Fibroblast of the aortic adventitia (primary cell): ENCODE results near the gene PTGES. TPM values are rescaled to one million over a fixed set of nuclear protein-coding genes. Genes with fewer than 3 reads are reported as not detected.

Source experiments
- DNase-seq: peaks from one replicate; pipeline ENCODE4 v3.0.0-alpha.2; 2010; ENCODE audit warnings: low read depth
- H3K4me3 ChIP-seq: 2 replicates; pipeline ENCODE4 v1.5.1; 2011; ENCODE audit warnings: low read depth, mild to moderate bottlenecking, control low read depth, low read length, moderate library complexity
- total RNA-seq: library from RNA; depleted of rRNA; stranded (reverse); fragments of >200 nt; gene quantifications from 2 replicates; pipeline ENCODE4 v1.2.3, GENCODE V29; 2012; ENCODE audit warnings: low replicate concordance
- TF ChIP-seq, protein P1 (sequence below): IDR thresholded peaks from 2 replicates; pipeline ENCODE4 v1.5.1; 2011; ENCODE audit warnings: mild to moderate bottlenecking, low read length, control low read depth, inconsistent platforms; ENCODE audit not compliant: insufficient read depth

The PTGES gene
- total RNA-seq, 1 donor = 6.9 TPM

DNA sequence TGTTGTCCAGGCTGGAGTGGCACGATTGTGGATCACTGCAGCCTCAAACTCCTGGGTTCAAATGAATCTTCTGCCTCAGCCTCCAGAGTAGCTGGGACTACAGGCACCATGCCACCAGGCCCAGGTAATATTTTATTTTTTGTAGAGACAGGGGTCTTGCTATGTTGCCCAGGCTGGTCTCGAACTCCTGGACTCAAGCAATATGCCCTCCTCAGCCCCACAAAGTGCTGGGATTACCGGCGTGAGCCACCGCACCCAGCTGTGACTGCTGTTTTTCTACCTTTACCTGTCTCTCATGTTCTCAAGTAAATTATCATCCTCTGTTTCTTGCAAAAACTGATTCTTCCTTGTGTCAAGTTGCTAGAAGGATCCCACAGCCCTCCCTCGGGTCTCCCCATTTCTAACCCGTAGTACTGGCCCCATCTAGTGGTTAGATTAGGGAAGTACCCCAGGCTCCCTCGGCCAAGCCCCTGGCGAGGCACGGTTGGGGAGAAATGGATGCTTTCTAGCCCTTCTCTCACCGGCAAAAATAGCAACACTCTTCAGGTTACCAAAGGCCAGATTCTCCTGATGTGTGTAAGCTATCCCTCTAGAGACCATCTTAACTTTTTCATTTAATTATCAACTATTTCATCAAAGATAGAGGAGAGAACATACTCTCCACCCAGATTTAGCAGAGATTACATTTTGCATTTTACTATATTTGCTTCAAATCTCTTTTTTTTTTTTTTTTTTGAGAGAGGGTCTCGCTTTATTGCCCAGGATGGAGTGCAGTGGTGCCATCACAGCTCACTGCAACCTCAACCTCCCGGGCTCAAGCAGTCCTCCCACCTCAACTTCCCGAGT, 30.9 kb upstream of the PTGES start:
- peak; percentile 87 for DNase-seq
- TF ChIP-seq, protein P1, sequence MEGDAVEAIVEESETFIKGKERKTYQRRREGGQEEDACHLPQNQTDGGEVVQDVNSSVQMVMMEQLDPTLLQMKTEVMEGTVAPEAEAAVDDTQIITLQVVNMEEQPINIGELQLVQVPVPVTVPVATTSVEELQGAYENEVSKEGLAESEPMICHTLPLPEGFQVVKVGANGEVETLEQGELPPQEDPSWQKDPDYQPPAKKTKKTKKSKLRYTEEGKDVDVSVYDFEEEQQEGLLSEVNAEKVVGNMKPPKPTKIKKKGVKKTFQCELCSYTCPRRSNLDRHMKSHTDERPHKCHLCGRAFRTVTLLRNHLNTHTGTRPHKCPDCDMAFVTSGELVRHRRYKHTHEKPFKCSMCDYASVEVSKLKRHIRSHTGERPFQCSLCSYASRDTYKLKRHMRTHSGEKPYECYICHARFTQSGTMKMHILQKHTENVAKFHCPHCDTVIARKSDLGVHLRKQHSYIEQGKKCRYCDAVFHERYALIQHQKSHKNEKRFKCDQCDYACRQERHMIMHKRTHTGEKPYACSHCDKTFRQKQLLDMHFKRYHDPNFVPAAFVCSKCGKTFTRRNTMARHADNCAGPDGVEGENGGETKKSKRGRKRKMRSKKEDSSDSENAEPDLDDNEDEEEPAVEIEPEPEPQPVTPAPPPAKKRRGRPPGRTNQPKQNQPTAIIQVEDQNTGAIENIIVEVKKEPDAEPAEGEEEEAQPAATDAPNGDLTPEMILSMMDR = peak; percentile 94
- H3K4me3 ChIP-seq = no peak overlapping the region

DNA sequence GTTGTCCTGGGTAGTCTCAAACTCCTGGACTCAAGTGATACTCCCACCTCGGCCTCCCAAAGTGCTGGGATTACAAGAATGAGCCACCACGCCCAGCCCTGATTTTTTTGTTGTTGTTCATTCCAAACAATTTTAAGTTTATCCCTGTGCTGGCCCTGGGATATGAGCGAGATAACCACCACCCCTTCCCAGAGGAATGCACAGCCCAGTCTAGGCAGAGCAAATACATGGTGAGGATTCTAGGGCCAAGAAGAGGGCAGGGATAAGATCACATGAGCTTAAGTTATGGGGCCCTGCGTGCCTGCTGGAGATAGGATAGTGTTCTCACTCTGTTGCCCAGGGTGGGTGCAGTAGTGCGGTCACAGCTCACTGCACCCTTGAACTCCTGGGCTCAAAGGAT, 29.1 kb upstream of the PTGES start:
- no peak overlapping the region for H3K4me3 ChIP-seq
- TF ChIP-seq, protein P1 = no peak
- peak; percentile 77 for DNase-seq

DNA sequence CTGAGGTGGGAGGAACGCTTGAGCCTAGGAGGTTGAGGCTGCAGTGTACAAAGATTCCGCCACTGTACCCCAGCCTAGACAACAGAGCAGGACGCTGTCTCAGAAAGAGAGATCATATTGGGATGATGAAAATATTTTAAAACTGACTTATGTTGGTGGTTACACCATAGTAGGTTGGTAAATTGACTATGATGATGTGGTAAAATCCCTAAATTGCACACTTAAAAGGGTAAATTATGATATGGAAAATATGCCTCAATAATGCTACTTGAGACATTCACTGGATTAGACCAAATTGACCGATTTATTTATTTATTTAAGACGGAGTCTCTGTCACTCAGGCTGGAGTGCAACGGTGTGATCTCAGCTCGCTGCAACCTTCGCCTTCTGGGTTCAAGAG, 28.3 kb upstream of the PTGES start:
- TF ChIP-seq, protein P1 = no peak
- DNase-seq = no peak
- no peak overlapping the region for H3K4me3 ChIP-seq

DNA sequence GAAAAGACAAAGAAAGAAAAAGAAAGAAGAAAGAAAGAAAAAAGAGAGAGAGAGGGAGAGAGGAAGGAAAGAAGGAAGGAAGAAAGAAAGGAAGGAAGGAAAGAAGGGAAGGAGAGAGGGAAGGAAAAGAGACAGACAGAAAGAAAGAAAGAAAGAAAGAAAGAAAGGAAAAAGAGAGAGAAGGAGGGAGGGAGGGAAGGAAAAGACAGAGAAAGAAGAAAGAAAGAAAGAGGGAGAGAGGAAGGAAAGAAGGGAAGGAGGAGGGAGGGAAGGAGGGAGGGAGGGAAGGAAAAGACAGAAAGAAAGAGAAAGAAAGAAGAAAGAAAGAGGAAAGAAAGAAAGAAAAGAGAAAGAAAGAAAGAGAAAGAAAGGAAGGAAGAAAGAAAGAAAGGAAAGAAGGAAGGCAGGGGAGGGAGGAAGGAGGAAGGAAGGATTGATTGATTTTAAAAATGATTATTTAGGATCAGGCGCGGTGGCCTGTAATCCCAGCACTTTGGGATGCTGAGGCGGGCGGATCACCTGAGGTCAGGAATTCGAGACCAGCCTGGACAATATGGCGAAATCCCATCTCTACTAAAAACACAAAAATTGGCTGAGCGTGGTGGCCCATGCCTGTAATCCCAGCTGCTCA, 26.8 kb upstream of the PTGES start:
- no peak for DNase-seq
- TF ChIP-seq, protein P1 = no peak
- H3K4me3 ChIP-seq = no peak overlapping the region

DNA sequence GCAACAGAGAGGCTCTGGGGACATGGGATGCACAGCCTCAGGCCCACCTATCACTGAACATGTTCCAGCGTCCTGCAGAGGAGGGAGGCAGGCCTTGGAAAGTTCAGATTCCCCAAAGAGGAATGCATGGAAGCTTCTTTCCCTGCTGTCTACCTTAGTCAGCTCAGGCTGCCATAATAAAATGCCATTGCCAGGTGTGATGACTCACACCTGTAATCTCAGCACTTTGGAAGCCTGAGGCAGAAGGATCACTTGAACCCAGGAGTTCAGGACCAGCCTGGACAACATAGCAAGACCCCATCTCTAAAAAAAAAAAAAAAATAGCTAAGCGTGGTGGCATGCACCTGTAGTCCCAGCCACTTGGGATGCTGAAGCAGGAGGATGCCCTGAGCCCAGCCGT, 25.6 kb upstream of the PTGES start:
- TF ChIP-seq, protein P1 = no peak
- H3K4me3 ChIP-seq = no peak overlapping the region
- no peak for DNase-seq

DNA sequence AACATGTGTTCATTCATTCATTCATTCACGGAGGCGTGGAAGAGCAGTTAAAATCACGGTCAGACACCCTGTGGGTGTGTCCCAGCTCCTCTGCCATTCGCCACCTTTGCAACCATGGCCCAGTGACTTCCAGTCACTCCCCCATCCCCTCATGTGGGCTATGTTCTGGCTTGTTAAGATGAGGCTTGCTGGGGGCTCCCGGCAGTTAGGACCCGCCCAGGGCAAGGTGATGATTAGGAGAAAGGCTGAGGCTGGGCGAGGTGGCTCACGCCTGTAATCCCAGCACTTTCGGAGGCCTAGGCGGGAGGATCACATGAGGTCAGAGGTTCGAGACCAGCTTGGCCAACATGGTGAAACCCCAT, 24.9 kb upstream of the PTGES start:
- H3K4me3 ChIP-seq = no peak overlapping the region
- TF ChIP-seq, protein P1 = no peak
- no peak for DNase-seq
